ENCODE data around the gene SLCO1C1.
A peak's percentile ranks its signal among the peaks of the same experiment; 100 is the strongest.
"Not testable (repeated sequence)": the region's sequence is repeated elsewhere in the genome, so short reads cannot be mapped to it uniquely, and the experiment has no call there.

Gene SLCO1C1

DNA sequence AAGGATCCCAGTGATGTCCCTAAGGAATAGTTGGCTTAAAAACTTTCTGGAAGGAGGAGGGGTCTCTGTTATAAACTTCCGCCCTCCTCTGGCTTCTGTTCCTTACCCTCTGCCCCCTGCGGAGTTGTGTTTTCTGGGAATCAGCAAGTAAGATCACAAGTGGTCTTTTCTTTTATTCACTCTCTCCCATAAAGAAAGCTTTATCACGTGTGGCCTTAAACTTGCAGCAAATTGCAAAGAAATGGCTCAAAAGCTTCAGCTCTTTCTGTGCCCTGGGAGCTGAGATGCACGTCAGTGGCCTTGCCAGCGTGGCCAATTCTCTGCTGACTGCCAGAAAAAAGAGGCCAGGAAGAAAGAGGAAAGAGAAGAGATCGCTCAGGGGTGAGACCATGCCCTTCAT lies at the start of gene SLCO1C1:
TSS of gene SLCO1C1 (plus strand) at position 101 of the 400 bp plus-strand sequence. CDS start 4,245 bp downstream, outside the sequence.
- no peak for FAIRE-seq

- peak; percentile 88 for FAIRE-seq
Measured at GRCh38 chr12:20646239-20646827, 48.8 kb upstream of the SLCO1C1 start.

GRCh38 chr12:20653871-20654270 lies 41.3 kb upstream of the SLCO1C1 start:
- no peak for FAIRE-seq

- FAIRE-seq: no peak
Measured at GRCh38 chr12:20656600-20656999, 38.5 kb upstream of the SLCO1C1 start.

- no peak for FAIRE-seq
Measured at GRCh38 chr12:20657496-20657895, 37.6 kb upstream of the SLCO1C1 start.

GRCh38 chr12:20681334-20681733 lies 13.8 kb upstream of the SLCO1C1 start:
- FAIRE-seq: no peak

DNA sequence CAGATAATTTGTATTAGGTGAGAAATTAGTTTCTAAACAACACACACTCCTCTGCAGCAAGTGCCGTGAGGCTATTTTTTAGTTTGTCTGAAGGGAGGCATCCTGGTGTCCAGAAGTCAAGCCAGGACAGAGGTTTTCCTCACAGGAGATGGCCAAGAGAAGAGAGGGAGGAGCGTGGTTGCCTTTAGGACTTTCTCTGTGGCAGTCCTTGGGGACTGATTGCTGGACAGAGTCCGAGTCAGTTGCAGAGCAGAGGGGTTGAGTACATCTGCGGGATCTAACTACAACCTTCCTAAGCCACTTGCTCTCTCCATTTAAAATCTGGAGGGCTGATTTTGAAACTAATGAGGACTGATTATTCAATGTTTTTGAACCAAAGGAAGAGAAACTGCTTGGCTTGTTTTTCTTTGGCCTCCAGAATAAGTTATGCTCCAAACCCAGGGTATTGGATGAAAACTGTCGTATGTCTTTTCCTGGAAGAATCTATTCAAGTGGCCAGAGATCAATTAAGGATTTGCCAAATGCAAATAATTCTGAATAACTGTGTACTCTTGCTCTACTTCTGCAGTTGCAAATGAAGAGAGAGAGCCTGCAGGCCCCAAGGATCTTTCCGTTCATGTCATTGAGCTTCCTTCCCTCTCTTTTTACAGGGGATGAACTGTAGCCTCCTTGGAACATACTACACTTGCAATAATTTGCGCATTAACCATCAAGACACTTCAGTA lies 1.2 kb downstream of the SLCO1C1 start:
- no peak for FAIRE-seq

DNA sequence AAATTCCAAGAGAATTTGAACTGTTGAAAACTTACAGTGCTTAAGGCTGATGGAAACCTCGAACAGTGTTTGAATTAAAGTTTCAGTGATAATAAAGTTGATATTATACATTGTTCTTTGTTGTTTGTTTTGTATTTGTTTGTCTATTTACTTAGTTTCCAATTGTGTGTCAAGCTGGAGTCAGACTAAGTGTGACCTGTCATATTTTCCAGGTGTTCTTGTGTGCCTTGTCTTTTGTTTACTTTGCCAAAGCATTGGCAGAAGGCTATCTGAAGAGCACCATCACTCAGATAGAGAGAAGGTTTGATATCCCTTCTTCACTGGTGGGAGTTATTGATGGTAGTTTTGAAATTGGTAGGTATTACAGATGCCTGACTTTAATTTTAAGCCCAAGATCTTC lies 6.0 kb downstream of the SLCO1C1 start:
- FAIRE-seq: no peak

- no peak for FAIRE-seq
Measured at GRCh38 chr12:20704860-20705259, 9.7 kb downstream of the SLCO1C1 start.

DNA sequence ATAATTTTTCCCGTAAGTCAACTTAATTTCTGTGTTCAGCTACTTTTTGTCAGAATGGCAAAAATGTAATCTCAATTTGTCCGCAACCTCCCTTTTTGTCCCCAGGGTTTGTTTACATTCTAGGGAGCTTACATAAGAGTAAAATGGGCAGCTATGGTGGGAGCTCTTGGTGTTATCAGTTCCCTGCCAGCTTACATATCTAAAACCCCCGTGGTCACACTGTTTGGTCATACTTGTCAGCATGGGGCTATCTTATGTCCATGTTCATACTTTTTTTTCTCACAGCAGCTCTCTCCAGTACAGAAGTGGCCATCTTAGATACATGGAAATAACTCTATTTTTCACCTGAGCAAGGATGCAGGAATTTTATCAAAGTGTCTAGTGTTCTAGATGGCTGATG lies 16.7 kb downstream of the SLCO1C1 start:
- FAIRE-seq: no peak

DNA sequence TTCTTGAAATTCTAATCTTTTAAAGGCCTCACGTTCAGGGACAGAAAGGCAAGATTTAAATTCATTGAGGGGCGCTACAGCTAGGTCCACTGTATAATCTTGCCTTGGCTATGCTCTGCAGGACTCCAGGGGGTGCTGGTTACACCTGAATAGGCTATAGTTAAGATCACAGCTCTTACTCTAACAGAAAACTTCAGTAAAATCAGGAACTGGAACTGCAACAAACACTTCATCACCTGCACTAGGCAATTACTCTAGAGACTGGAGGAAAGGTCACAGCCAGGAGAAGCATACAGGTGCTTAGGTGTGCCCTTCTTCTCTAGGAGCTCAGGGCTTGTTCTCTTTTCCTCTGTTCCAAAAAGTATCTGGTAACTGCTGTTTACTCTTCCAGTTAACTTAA lies 20.9 kb downstream of the SLCO1C1 start:
- no peak for FAIRE-seq

DNA sequence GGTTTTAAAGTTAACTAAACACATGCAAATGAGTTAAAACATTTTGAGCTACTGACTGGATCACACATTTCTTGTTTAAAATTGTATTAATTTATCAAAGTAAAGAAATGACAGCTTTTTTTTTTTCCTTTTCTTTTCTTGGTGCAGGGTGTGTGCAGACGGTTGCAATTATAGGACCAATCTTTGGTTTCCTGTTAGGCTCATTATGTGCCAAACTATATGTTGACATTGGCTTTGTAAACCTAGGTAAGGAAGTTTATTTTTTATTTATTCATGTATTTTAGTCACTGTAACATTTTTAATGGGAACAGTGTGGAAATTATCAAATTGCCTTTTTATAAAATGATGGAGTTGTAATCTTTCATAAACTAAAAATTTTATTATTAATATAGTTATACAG lies 21.9 kb downstream of the SLCO1C1 start:
- no peak for FAIRE-seq

GRCh38 chr12:20718294-20718693 lies 23.2 kb downstream of the SLCO1C1 start:
- FAIRE-seq: no peak

- FAIRE-seq: no peak
Measured at GRCh38 chr12:20722142-20722541, 27.0 kb downstream of the SLCO1C1 start.

DNA sequence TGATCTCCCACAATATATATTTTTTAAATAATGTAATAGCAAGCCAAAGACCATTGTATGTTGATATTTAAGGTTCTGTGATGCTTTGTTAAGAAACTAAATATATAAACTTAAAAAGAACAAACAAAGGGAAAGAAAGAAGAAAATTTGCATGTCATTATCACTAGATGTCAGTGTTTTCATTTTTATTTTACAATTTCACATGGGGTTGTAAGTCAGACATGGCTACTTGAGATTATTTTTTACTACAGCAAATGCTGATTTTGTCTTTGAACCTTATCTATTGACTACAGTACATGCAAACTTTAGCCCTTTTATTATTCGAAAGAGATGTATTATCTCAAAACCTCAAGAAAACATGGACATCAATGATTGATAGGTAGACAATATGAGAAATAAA lies 36.1 kb downstream of the SLCO1C1 start:
- no peak for FAIRE-seq

DNA sequence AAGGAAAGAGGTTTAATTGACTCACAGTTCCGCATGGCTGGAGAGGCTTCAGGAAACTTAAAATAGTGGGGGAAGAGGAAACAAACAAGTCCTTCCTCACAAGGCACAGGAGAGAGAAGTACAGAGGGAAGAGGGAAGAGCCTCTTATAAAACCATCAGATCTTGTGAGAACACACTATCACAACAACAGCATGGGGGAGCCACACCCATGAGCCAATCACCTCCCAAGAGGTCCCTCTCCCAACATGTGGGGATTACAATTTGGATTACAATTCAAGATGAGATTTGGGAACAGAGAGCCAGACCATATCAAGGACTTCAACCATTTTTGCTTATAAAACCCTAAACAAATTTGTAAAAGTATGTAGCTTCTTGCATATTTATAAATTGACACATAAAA lies 45.8 kb downstream of the SLCO1C1 start:
- FAIRE-seq: no peak

GRCh38 chr12:20748198-20748597 lies 53.1 kb downstream of the SLCO1C1 start:
- no peak for FAIRE-seq

DNA sequence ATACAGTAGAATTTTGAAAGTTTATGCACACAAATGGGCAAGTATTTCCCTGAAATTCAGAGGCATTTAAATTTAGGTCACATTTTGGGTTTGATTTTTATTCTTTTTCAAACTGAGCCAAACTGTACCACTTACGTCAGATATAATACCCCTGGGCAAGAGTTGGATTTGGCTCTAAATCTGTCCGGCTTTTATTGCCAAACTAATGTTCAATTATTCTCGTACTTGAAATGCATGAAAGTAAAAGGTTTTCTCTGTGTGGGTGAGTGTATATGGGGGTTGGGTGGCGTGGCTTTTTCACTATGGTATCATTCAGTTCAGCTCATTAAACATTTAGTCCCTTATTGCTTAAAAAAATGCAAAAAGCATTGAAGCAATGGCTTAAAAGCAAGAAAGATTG lies 55.9 kb downstream of the SLCO1C1 start:
- FAIRE-seq: no peak

GRCh38 chr12:20777420-20777819 lies 82.3 kb downstream of the SLCO1C1 start:
- no peak for FAIRE-seq

DNA sequence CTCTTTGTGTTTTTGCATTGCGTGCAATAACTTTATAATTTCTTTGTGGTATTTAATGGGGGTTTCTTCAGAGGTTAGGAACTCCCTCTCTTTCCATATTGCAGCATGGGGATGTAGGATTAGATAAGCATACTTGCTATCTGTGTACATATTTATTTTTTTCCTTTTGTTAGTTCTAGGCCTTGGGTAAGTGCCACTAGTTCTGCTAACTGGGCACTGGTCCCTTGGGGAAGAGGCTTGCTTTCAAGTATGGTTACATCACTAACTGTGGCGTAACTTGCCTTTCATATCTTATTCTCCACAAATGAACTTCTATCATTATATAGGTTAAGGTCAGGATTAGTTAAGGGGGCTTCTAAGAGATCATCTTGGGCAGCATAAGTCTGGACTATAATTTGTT lies 83.8 kb downstream of the SLCO1C1 start:
- no peak for FAIRE-seq

DNA sequence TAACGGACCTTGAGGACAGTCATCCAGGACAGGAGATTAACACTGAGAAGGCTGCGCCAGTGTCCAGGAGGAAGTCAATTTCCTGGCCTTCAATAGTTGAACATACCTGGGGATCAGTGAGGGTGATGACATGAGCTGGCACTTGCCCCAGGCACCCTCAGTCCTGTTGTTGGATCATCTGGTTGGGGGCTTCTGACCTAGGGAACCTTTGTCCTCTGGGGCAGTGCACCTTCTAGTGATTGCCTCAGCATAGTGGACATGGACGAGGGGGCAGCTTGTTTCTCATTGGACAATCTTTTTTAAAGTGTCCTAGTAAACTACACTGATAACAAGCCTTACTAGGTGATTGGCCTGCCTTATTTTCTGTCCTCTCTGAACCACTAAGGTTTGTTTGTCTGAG lies 84.8 kb downstream of the SLCO1C1 start:
- not testable (repeated sequence) for FAIRE-seq

GRCh38 chr12:20783796-20784357 lies 88.7 kb downstream of the SLCO1C1 start:
- not testable (repeated sequence) for FAIRE-seq

- no peak for FAIRE-seq
Measured at GRCh38 chr12:20792971-20793370, 97.8 kb downstream of the SLCO1C1 start.

DNA sequence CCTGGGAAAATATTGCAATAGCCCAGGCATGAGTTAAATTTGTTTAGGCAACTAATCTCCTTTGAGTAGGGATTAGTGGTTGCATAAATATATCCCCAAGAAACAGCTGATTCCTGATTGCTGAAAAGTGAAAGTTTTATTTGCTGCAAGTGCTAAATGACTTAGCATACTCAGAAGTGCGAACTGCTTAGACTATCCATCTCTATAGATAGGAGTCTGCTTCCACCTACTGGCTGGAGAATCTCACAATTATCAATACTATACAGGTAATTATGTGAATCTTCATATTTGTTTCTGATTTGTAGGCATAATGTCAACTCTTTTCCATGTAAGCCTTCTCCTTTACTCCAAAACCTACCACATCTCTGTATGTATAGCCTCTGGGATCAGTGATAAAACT lies 103.4 kb downstream of the SLCO1C1 start:
- peak; percentile 82 for FAIRE-seq

DNA sequence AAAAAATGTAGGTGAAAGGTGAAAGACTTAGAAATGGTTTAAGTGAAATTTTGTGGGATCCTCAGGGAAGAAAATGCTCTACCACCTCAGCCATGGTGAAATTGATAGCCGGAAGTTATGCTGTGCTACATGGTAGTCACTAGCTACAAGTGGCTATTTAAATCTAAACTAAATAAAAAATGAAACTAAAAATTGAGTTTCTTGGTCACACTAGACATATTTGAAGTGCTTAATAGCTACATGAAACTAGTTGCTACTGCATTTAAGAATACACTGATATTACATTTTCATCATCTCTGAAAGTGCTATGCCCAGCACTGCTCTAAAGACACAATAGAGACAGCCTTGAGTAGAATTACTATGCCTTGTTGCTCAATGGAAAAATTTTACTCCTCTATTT lies 105.0 kb downstream of the SLCO1C1 start:
- FAIRE-seq: no peak

Data from islet of Langerhans (tissue), 1 donor.